ENCODE measurements around the gene RABEP1.

GRCh38 chr17:5329784-5330557, 47.9 kb downstream of the RABEP1 start:
- TF ChIP-seq POLR2A (IDR thresholded peaks at IDR 0.05) = no peak
- no peak for TF ChIP-seq CTCF (IDR thresholded peaks at IDR 0.05)
